Fibroblast of gingiva (primary cell): ENCODE measurements around the gene IKZF1.

Experiments
- DNase-seq: peaks from one replicate; pipeline ENCODE4 v3.0.0-alpha.2; 2011; ENCODE audit warnings: low read depth

Gene IKZF1

GRCh38 chr7:50355817-50356178 lies 51.3 kb downstream of the IKZF1 start:
- no peak for DNase-seq

GRCh38 chr7:50356212-50356944 lies 51.9 kb downstream of the IKZF1 start:
- DNase-seq = no peak

- DNase-seq = no peak
Measured at GRCh38 chr7:50356945-50357268, 52.4 kb downstream of the IKZF1 start.

- DNase-seq = no peak
Measured at GRCh38 chr7:50357426-50357825, 52.9 kb downstream of the IKZF1 start.

- no peak for DNase-seq
Measured at GRCh38 chr7:50358041-50358705, 53.7 kb downstream of the IKZF1 start.

GRCh38 chr7:50358779-50359178 lies 54.3 kb downstream of the IKZF1 start:
- DNase-seq = no peak

GRCh38 chr7:50359258-50359994 lies 54.9 kb downstream of the IKZF1 start:
- DNase-seq = no peak

GRCh38 chr7:50359995-50360925 lies 55.7 kb downstream of the IKZF1 start:
- DNase-seq = no peak

- no peak for DNase-seq
Measured at GRCh38 chr7:50362142-50362541, 57.6 kb downstream of the IKZF1 start.

- no peak for DNase-seq
Measured at GRCh38 chr7:50362712-50363282, 58.3 kb downstream of the IKZF1 start.

GRCh38 chr7:50363327-50364060 lies 59.0 kb downstream of the IKZF1 start:
- DNase-seq = no peak

GRCh38 chr7:50364645-50365044 lies 60.1 kb downstream of the IKZF1 start:
- no peak for DNase-seq

GRCh38 chr7:50366311-50366710 lies 61.8 kb downstream of the IKZF1 start:
- DNase-seq = no peak

- DNase-seq = no peak
Measured at GRCh38 chr7:50367100-50367499, 62.6 kb downstream of the IKZF1 start.

GRCh38 chr7:50367570-50367969 lies 63.1 kb downstream of the IKZF1 start:
- DNase-seq = no peak

GRCh38 chr7:50368366-50368765 lies 63.9 kb downstream of the IKZF1 start:
- DNase-seq = no peak

GRCh38 chr7:50369143-50370026 lies 64.9 kb downstream of the IKZF1 start:
- no peak for DNase-seq

GRCh38 chr7:50370884-50371283 lies 66.4 kb downstream of the IKZF1 start:
- DNase-seq = no peak

- no peak for DNase-seq
Measured at GRCh38 chr7:50371551-50372021, 67.1 kb downstream of the IKZF1 start.

- DNase-seq = no peak
Measured at GRCh38 chr7:50372923-50373322, 68.4 kb downstream of the IKZF1 start.
